K562 (cell line): ENCODE measurements around the gene PFDN2. TPM values are rescaled to one million over a fixed set of nuclear protein-coding genes. Genes with fewer than 3 reads are reported as not detected.
A peak's percentile ranks its signal among the peaks of the same experiment; 100 is the strongest.

Experiments
- ATAC-seq: fragments of 200-7000 bp; cut with Tn5 transposase; 3 replicates; pipeline ENCODE4 v1.9.1; 2020; ENCODE audit warnings: moderate library complexity
- BruUV-seq: library from RNA; stranded (reverse); fragments of 400-500 nt; replicated peaks from 2 replicates; lab custom pipeline; 2021; lab: Mats Ljungman, UMichigan
- CTCF ChIA-PET: fragments of 300-600 bp; formaldehyde crosslinking; extraction: SDS; loops from one replicate; lab custom pipeline; 2021; ENCODE audit warnings: low intra/inter-chr PET ratio; lab: Yijun Ruan, JAX
- POLR2A ChIA-PET: fragments of 300-600, 350-650 bp; sonication (Branson Sonifier 250); formaldehyde crosslinking; extraction: SDS; loops from one replicate; lab custom pipeline; 2021; ENCODE audit warnings: antibody characterized with exemption, inconsistent platforms; lab: Yijun Ruan, JAX
- DNase-seq, 4 experiments: peaks; one replicate each; pipeline versions ENCODE4 v3.0.0 to v3.0.0-alpha.2; 2011 to 2018; ENCODE audit warnings: low spot score in 3 of 4, mixed read lengths in 3 of 4; ENCODE audit errors: extremely low read depth in 1 of 4
- FAIRE-seq: peaks from 2 replicates; lab custom pipeline; 2011; peaks lifted over from hg19 to GRCh38; lab: Jason Lieb, UNC
- H2AFZ ChIP-seq: 2 replicates; pipeline ENCODE4 v1.6.0; 2011; ENCODE audit warnings: low read depth, low read length, control low read depth, inconsistent platforms
- H3K27ac ChIP-seq: fragments of 200-600 bp; 3 replicates; pipeline ENCODE4 v1.8.0; 2011; ENCODE audit warnings: low read depth, mild to moderate bottlenecking, control low read depth, inconsistent platforms, low read length, moderate library complexity, mixed read lengths; ENCODE audit errors: extremely low read depth
- H3K27me3 ChIP-seq, 2 experiments: fragments of 300-600 bp in 1 of 2; 2 replicates in 1 of 2; 3 replicates in 1 of 2; pipeline versions ENCODE4 v1.6.0 to v1.8.0; 2011; ENCODE audit warnings: inconsistent platforms in 2 of 2, low read length in 2 of 2, mild to moderate bottlenecking in 1 of 2, mixed read lengths in 1 of 2, moderate library complexity in 1 of 2; ENCODE audit not compliant: control insufficient read depth in 2 of 2, insufficient read depth in 2 of 2
- H3K36me3 ChIP-seq: fragments of 300-600 bp; 3 replicates; pipeline ENCODE4 v1.8.0; 2011; ENCODE audit warnings: mild to moderate bottlenecking, low read length, inconsistent platforms; ENCODE audit not compliant: control insufficient read depth, insufficient read depth
- H3K4me1 ChIP-seq, 2 experiments: fragments of 200-600 bp in 1 of 2; replicated peaks in 1 of 2; 2 replicates in 1 of 2; 3 replicates in 1 of 2; pipeline versions ENCODE4 v1.5.1 to v1.8.0; 2011; ENCODE audit warnings: inconsistent platforms in 2 of 2, low read length in 2 of 2, mild to moderate bottlenecking in 1 of 2, mixed read lengths in 1 of 2, moderate library complexity in 1 of 2; ENCODE audit not compliant: control insufficient read depth in 2 of 2, insufficient read depth in 2 of 2
- H3K4me2 ChIP-seq: 2 replicates; pipeline ENCODE4 v1.6.1; 2011; ENCODE audit warnings: low read length, control low read depth, inconsistent platforms, mixed read lengths; ENCODE audit not compliant: insufficient read depth
- H3K4me3 ChIP-seq: fragments of 200-600 bp; sonication (generic), shearing (Covaris generic); 2 replicates; pipeline ENCODE4 v1.5.1; 2016; ENCODE audit warnings: control low read depth, inconsistent platforms
- H3K79me2 ChIP-seq: fragments of 200-600 bp; 3 replicates; pipeline ENCODE4 v1.8.0; 2011; ENCODE audit warnings: low read length, inconsistent platforms; ENCODE audit not compliant: control insufficient read depth, insufficient read depth
- H3K9ac ChIP-seq, 2 experiments: 2 replicates each; pipeline versions ENCODE4 v1.6.0 to v1.6.1; 2011; ENCODE audit warnings: low read depth in 2 of 2, low read length in 2 of 2, control low read depth in 1 of 2, inconsistent platforms in 1 of 2, mild to moderate bottlenecking in 1 of 2, mixed read lengths in 1 of 2; ENCODE audit not compliant: insufficient read depth in 1 of 2
- H3K9me1 ChIP-seq: one replicate; pipeline ENCODE4 v1.6.0; 2011; ENCODE audit warnings: inconsistent platforms, mild to moderate bottlenecking, low read length, moderate library complexity; ENCODE audit not compliant: control insufficient read depth, insufficient read depth
- H3K9me3 ChIP-seq: replicated peaks from 2 replicates; pipeline ENCODE4 v1.5.1; 2011; ENCODE audit warnings: low read depth, low read length, inconsistent platforms; ENCODE audit not compliant: control insufficient read depth, insufficient read depth
- H4K20me1 ChIP-seq: replicated peaks from 2 replicates; pipeline ENCODE4 v1.6.1; 2011; ENCODE audit warnings: low read length, inconsistent platforms, mixed read lengths; ENCODE audit not compliant: control insufficient read depth, insufficient read depth
- ASH1L ChIP-seq: fragments of 450-650 bp; IDR thresholded peaks from 2 replicates; pipeline ENCODE4 v1.6.1; 2018; ENCODE audit warnings: borderline replicate concordance, mild to moderate bottlenecking, low read depth; ENCODE audit not compliant: partially characterized antibody
- ATF1 ChIP-seq, 2 experiments: fragments of 450-650 bp in 1 of 2; IDR thresholded peaks; 2 replicates each; pipeline ENCODE4 v1.6.1; 2016; ENCODE audit warnings: missing compliant biosample characterization in 1 of 2, missing genetic modification characterization in 1 of 2
- CEBPB ChIP-seq: fragments of 450-650 bp; IDR thresholded peaks from 2 replicates; pipeline ENCODE4 v1.6.1; 2016; ENCODE audit warnings: missing genetic modification characterization, missing compliant biosample characterization
- CHCHD3 ChIP-seq: fragments of 250-450 bp; sonication (Bioruptor Pico); IDR thresholded peaks from 2 replicates; pipeline ENCODE4 v2.1.2; 2022; ENCODE audit warnings: mild to moderate bottlenecking
- DMBX1 ChIP-seq: fragments of 250-450 bp; sonication (Bioruptor Pico); IDR thresholded peaks from 2 replicates; pipeline ENCODE4 v1.8.0; 2022; ENCODE audit warnings: inconsistent platforms, mild to moderate bottlenecking, moderate library complexity, borderline replicate concordance
- HDAC6 ChIP-seq: IDR thresholded peaks from 2 replicates; pipeline ENCODE4 v1.6.1; 2012; ENCODE audit warnings: low read depth, mild to moderate bottlenecking, control low read depth, inconsistent platforms, low read length, moderate library complexity
- HMGN3 ChIP-seq: IDR thresholded peaks from 2 replicates; pipeline ENCODE4 v1.6.1; 2011; ENCODE audit warnings: borderline replicate concordance, low read depth, mild to moderate bottlenecking, mixed read lengths, low read length; ENCODE audit not compliant: insufficient read length; ENCODE audit errors: extremely low read depth
- HNRNPL ChIP-seq: fragments of 200-400 bp; formaldehyde crosslinking; IDR thresholded peaks from 2 replicates; pipeline ENCODE4 v1.6.1; 2017; ENCODE audit warnings: low read depth, mild to moderate bottlenecking, low read length
- KLF13 ChIP-seq: fragments of 450-650 bp; IDR thresholded peaks from 2 replicates; pipeline ENCODE4 v1.6.1; 2016; ENCODE audit warnings: missing genetic modification characterization, low read depth, mild to moderate bottlenecking, missing compliant biosample characterization, moderate library complexity, borderline replicate concordance
- MTA2 ChIP-seq: fragments of 450-650 bp; IDR thresholded peaks from 2 replicates; pipeline ENCODE4 v1.6.1; 2016; ENCODE audit warnings: low read depth
- PHF20 ChIP-seq: fragments of 450-650 bp; IDR thresholded peaks from 2 replicates; pipeline ENCODE4 v1.6.1; 2018; ENCODE audit not compliant: partially characterized antibody
- POLR2G ChIP-seq: fragments of 200-400 bp; formaldehyde crosslinking; IDR thresholded peaks from 2 replicates; pipeline ENCODE4 v1.6.1; 2017; ENCODE audit warnings: low read depth, mild to moderate bottlenecking, antibody characterized with exemption, low read length, moderate library complexity
- RBFOX2 ChIP-seq: fragments of 200-400 bp; formaldehyde crosslinking; IDR thresholded peaks from 2 replicates; pipeline ENCODE4 v1.6.1; 2017; ENCODE audit warnings: low read depth, mild to moderate bottlenecking, low read length, moderate library complexity
- RFX7 ChIP-seq: fragments of 250-450 bp; sonication (Bioruptor Pico); IDR thresholded peaks from 2 replicates; pipeline ENCODE4 v1.5.1; 2021; ENCODE audit warnings: mild to moderate bottlenecking
- SREBF1 ChIP-seq: fragments of 150-350 bp; IDR thresholded peaks from 2 replicates; pipeline ENCODE4 v1.6.1; 2014; ENCODE audit warnings: antibody characterized with exemption, low read depth, low read length, borderline replicate concordance
- SRF ChIP-seq, 2 experiments: fragments of 250-450, 450-650 bp in 1 of 2; sonication (Bioruptor Pico) in 1 of 2; sonication (generic) in 1 of 2; formaldehyde crosslinking; IDR thresholded peaks; 2 replicates each; pipeline versions ENCODE4 v1.5.0 to v1.5.1; 2020 to 2022; ENCODE audit warnings: mild to moderate bottlenecking in 1 of 2, missing genetic modification reagents in 1 of 2
- XRCC3 ChIP-seq: fragments of 450-650 bp; IDR thresholded peaks from 2 replicates; pipeline ENCODE4 v1.6.1; 2017; ENCODE audit warnings: mild to moderate bottlenecking, moderate library complexity
- ZNF518B ChIP-seq: fragments of 250-450 bp; sonication (Bioruptor Pico); IDR thresholded peaks from 2 replicates; pipeline ENCODE4 v1.5.0; 2021; ENCODE audit warnings: mild to moderate bottlenecking, moderate library complexity
- ZNF551 ChIP-seq: fragments of 250-450 bp; sonication (Bioruptor Pico); IDR thresholded peaks from 2 replicates; pipeline ENCODE4 v1.5.0; 2021; ENCODE audit warnings: mild to moderate bottlenecking, moderate library complexity
- WGBS: fragments of 100-300 bp; shearing (Covaris generic); methylation state at CpG from one replicate; pipeline ENCODE4 v1.1.6; 2016; ENCODE audit warnings: low coverage, mixed read lengths; ENCODE audit not compliant: insufficient coverage; ENCODE audit errors: missing lambda C conversion rate; 5-methylcytosine and 5-hydroxymethylcytosine counted together
- in situ Hi-C: fragments of 300-500 bp; cut with MboI; formaldehyde crosslinking; loops from 4 replicates; pipeline ENCODE4 v1.15.0; 2018; ENCODE audit warnings: inconsistent platforms, mixed read lengths
- intact Hi-C: fragments of 100-400 bp; cut with micrococcal nuclease; formaldehyde crosslinking; loops from 2 replicates; pipeline ENCODE4 v1.14.2; 2022
- polyA plus RNA-seq, 8 experiments: library from polyadenylated mRNA; depleted of rRNA in 4 of 8; stranded (reverse) in 5 of 8; unstranded in 3 of 8; fragments of >200 nt; fragmentation: Nextera tagmentation in 2 of 8; fragmentation: Illumina TruSeq in 1 of 8; extraction: Ambion mirVana in 2 of 8; extraction: Trizol in 1 of 8; gene quantifications; 2 replicates each; pipeline versions ENCODE4 v1.2.1 to v1.2.3, GENCODE V29; 2011 to 2014; ENCODE audit warnings: inconsistent platforms in 1 of 8, missing spikeins in 1 of 8
- total RNA-seq, 7 experiments: library from RNA; depleted of rRNA in 6 of 7; stranded (reverse); fragments of >200 nt in 6 of 7; fragmentation: Illumina TruSeq in 2 of 7; extraction: Trizol in 2 of 7; gene quantifications; 2 replicates each; pipeline versions ENCODE4 v1.2.1 to v1.2.3, GENCODE V29; 2011 to 2021; ENCODE audit warnings: low replicate concordance in 1 of 7
- TF ChIP-seq, protein P1 (sequence below): IDR thresholded peaks from 2 replicates; pipeline ENCODE4 v1.6.1; 2011; ENCODE audit not compliant: insufficient read length; ENCODE audit errors: extremely low read depth

PFDN2 gene
- total and polyA plus RNA-seq, 9 of the 15 experiments (the other 6 are each of a cell fraction or from before 2014, with no cell fraction given), result 50.2 to 361 (median 144) TPM

DNA sequence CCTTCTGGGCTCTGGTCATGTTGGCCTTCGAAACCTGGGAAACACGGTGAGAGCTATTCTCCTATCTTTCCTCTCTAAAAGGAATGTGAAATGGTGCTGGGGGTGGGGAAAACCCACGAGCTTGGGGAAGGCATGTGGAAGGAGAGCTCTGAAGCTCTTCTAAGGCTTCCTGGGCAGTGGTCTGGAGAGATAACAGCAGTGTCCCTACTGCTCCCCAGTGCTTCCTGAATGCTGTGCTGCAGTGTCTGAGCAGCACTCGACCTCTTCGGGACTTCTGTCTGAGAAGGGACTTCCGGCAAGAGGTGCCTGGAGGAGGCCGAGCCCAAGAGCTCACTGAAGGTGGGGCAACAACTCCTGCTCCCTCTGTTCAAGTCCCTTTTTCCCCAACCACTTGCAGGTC lies 44.2 kb upstream of the PFDN2 start:
- no TSS peak for BruUV-seq
- Histone ChIP-seq H3K9me3 (no peaks in the 10 kb centered on the region), H2AFZ (peak overlapping the region; percentile 51), H3K27me3 (no peaks in the 10 kb centered on the region), H3K36me3 (peaks cover 66% of the 10 kb centered on the region), H3K79me2 (peaks cover 59% of the 10 kb centered on the region), H3K4me1 (peaks cover 63 to 72% of the 10 kb centered on the region in 2 experiments), H3K9ac (peak overlapping the region; percentile 65 to 88), H3K9me1 (no peaks in the 10 kb centered on the region), H3K4me2 (peak overlapping the region; percentile 83), H3K27ac (peak overlapping the region; percentile 78), H4K20me1 (no peaks in the 10 kb centered on the region), H3K4me3 (peak overlapping the region; percentile 17)
- in situ Hi-C loops, result no loop called here
- WGBS, result 1% methylated on average over 7 of the region's 7 CpGs
- FAIRE-seq, result peak; percentile 96
- DNase-seq, result peak in 3 of 4 experiments; percentile 23 to 90 (median 79)
- ChIA-PET CTCF (no interaction called here), POLR2A (interaction anchor here (0.6 to 1.7 kb wide), 8 partner anchors 8 to 174 kb away, joined by 3 to 12 read pairs (median 4); partner anchors contain the start of genes DEDD and UFC1)
- intact Hi-C loops, result no loop called here
- peak; percentile 6 for ATAC-seq
- TF ChIP-seq HMGN3, result no peak
- TF ChIP-seq CHCHD3 (CRISPR knock-in tag), result no peak
- TF ChIP-seq ZNF518B, result no peak
- peak; percentile 17; the same call in 1 of the 2 replicates for TF ChIP-seq DMBX1 (CRISPR knock-in tag)
- TF ChIP-seq SREBF1, result no peak
- no peak for TF ChIP-seq ZNF551
- TF ChIP-seq ATF1 (CRISPR knock-in tag; IDR thresholded peaks at IDR 0.05), result no peak
- TF ChIP-seq ATF1 (tag; IDR thresholded peaks at IDR 0.05), result 0 out of 2 replicates have a peak, but pooled peaks have one; percentile 11
- TF ChIP-seq PHF20, result no peak
- TF ChIP-seq SRF (CRISPR knock-in tag; IDR thresholded peaks at IDR 0.05), result no peak
- TF ChIP-seq, protein P1, sequence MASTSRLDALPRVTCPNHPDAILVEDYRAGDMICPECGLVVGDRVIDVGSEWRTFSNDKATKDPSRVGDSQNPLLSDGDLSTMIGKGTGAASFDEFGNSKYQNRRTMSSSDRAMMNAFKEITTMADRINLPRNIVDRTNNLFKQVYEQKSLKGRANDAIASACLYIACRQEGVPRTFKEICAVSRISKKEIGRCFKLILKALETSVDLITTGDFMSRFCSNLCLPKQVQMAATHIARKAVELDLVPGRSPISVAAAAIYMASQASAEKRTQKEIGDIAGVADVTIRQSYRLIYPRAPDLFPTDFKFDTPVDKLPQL, result no peak
- TF ChIP-seq ASH1L, result no peak
- TF ChIP-seq CEBPB, result no peak
- TF ChIP-seq MTA2, result peak; percentile 21; the same call in 1 of the 2 replicates
- TF ChIP-seq RBFOX2, result no peak; the same call in 1 of the 2 replicates
- no peak for TF ChIP-seq KLF13 (tag)
- TF ChIP-seq XRCC3, result no peak
- no peak for TF ChIP-seq HDAC6
- no peak for TF ChIP-seq RFX7 (CRISPR knock-in tag)
- no peak for TF ChIP-seq POLR2G
- TF ChIP-seq HNRNPL, result no peak
